ENCODE data around the gene CRY2.

The CRY2 gene

DNA sequence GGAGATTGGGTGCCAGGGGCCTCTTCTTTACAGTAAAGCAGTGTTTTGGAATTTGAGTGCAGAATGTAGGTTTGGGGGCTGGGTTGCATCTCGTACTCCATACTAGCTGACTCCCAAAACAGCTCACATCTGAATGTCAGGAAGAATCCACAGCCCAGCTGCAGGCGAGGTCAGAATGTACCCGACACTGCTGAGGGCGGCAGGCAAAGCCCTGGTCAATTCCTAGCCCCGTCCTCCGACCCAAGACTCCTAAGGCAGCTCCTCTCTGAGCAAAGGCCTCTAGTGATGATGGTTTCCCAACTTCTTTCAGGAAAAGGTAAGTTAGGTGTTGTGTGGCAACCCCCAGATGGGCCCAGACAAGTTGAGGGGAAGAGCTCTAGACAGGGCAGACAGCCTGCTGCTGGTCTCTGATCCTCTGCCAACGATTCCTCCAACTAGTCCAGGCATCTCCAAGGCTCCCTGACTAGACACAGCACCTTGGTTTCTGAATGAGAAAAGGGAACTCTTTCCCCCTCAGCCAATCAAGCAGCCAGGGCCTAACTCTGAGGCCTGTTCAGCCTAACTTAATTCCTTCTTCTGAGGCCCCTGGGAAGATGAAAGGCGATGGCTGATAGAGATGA lies 83.8 kb downstream of the CRY2 start:
- no peak for DNase-seq (ENCODE audit: low spot score)

DNA sequence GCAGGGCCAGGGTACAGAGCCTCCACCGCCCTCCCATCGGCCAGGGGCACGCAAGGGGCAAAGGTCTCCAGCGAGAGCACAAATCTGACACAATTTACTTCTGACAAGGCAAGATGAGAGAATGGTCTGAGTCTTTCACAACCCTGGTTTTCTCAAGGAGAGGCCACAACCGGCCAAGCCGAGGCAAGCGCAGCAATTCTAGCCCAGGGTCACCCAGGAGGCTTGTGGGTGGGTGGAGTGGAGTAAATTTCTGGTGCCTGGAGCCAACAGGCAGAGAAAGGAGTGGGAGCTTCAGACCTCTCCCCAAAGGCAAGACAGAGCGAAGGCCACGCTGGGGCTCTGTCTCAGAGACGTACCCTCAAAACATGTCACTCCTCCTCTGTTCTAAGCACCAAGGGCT lies 84.5 kb downstream of the CRY2 start:
- DNase-seq (ENCODE audit: low spot score): no peak

DNA sequence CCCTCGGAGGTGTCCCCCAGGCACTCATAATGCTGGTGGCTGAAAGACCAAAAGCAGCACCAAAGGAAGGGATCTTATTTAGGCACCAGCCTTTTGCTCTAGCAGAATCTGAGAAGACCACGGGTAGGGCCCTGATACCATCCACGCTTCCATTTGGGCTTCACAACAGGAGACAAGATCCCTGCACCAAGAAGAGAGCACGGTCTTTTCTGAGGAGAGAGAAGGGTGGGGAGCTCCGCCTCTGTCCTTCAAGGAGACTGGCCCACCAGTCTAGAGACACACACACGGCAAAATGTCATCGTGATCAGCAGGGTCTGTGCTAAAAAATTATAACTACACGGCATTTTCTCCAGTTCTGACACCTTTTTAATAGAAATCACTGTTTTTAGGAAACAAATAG lies 84.9 kb downstream of the CRY2 start:
- DNase-seq (ENCODE audit: low spot score): no peak

Data from hematopoietic multipotent progenitor cell treated with erythropoietin and hydrocortisone succinate and interleukin-3 and kit ligand, for 17 days (in vitro differentiated cells).